Measurements from ENCODE around the gene CDK7.

- TF ChIP-seq, protein P1, sequence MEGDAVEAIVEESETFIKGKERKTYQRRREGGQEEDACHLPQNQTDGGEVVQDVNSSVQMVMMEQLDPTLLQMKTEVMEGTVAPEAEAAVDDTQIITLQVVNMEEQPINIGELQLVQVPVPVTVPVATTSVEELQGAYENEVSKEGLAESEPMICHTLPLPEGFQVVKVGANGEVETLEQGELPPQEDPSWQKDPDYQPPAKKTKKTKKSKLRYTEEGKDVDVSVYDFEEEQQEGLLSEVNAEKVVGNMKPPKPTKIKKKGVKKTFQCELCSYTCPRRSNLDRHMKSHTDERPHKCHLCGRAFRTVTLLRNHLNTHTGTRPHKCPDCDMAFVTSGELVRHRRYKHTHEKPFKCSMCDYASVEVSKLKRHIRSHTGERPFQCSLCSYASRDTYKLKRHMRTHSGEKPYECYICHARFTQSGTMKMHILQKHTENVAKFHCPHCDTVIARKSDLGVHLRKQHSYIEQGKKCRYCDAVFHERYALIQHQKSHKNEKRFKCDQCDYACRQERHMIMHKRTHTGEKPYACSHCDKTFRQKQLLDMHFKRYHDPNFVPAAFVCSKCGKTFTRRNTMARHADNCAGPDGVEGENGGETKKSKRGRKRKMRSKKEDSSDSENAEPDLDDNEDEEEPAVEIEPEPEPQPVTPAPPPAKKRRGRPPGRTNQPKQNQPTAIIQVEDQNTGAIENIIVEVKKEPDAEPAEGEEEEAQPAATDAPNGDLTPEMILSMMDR (IDR thresholded peaks at IDR 0.05) = no peak
- TF ChIP-seq POLR2AphosphoS5 (IDR thresholded peaks at IDR 0.05) = no peak
Measured at GRCh38 chr5:69315972-69316371, 81.3 kb downstream of the CDK7 start.
